GM12891 (cell line): Measurements from ENCODE around the gene HMGCL.

Experiments used
- POLR2A ChIP-seq: IDR thresholded peaks from 2 replicates; pipeline ENCODE4 v1.6.1; 2011; ENCODE audit warnings: low read depth, low read length, control low read depth
- POLR2AphosphoS5 ChIP-seq: IDR thresholded peaks from 2 replicates; pipeline ENCODE4 v1.6.1; 2011; ENCODE audit warnings: low read depth, low read length, control low read depth

DNA sequence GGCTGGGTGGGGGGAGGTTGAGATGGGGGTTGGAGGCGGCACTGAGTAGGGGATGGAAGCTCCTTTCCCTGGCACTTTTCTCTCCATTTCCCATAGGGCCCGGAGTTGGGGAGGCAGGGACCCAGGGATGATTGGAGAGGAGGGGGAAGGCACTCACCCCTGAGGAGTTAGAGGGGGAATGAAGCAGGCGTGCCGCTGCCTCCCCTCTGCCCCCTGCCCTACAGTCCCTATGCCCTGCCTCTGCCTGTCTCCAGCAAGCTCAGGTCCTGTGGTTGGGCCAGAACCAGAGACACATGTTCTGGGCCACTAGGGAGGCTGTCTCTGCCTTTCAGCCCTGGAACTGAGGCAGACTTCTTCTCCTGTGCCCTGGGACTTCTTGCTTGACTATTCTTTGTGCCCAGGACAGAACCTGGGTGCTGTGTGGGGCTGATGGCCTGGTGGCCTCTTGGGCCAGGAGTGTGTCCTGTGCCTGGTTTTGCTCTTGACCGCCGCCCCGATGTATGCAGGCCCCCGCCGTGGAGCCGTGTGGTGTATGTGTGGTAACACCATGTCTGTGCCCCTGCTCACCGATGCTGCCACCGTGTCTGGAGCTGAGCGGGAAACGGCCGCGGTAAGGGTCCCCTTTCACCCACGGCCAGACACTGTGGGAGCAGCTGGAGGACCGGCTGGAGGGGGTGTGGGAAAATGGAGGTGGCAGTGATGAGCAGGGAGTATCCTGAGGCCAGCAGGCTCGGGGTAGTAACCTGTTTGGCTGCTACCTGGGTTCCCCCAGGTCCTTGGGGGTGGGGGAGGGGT is 32.9 kb downstream of the HMGCL start:
- TF ChIP-seq POLR2AphosphoS5 = no peak
- TF ChIP-seq POLR2A = no peak
